HepG2 (cell line): ENCODE measurements around the gene GPR62. TPM values are rescaled to one million over a fixed set of nuclear protein-coding genes. Genes with fewer than 3 reads are reported as not detected.

Experiments used
- HIVEP1 ChIP-seq: sonication (generic); formaldehyde crosslinking; IDR thresholded peaks from 2 replicates; pipeline ENCODE4 v1.4.0; 2020; ENCODE audit warnings: mild to moderate bottlenecking, missing genetic modification reagents
- KDM5B ChIP-seq: sonication (generic); formaldehyde crosslinking; IDR thresholded peaks from 2 replicates; pipeline ENCODE4 v1.4.0; 2020; ENCODE audit warnings: missing genetic modification reagents, mild to moderate bottlenecking, borderline replicate concordance
- SOX6 ChIP-seq, 2 experiments: fragments of 450-650 bp in 1 of 2; sonication (generic) in 1 of 2; formaldehyde crosslinking in 1 of 2; IDR thresholded peaks; 2 replicates each; pipeline versions ENCODE4 v1.4.0 to v1.6.1; 2017 to 2020; ENCODE audit warnings: antibody characterized with exemption in 1 of 2, mild to moderate bottlenecking in 1 of 2, missing genetic modification reagents in 1 of 2
- WIZ ChIP-seq: sonication (generic); formaldehyde crosslinking; IDR thresholded peaks from 2 replicates; pipeline ENCODE4 v1.5.1; 2020; ENCODE audit warnings: mild to moderate bottlenecking, missing genetic modification reagents
- ZNF713 ChIP-seq: sonication (generic); formaldehyde crosslinking; IDR thresholded peaks from 2 replicates; pipeline ENCODE4 v1.4.0; 2020; ENCODE audit warnings: mild to moderate bottlenecking, missing genetic modification reagents
- polyA plus RNA-seq, 8 experiments: library from polyadenylated mRNA; depleted of rRNA in 3 of 8; stranded (reverse) in 7 of 8; unstranded in 1 of 8; fragments of >200 nt; fragmentation: Illumina TruSeq in 4 of 8; extraction: Trizol in 4 of 8; gene quantifications; 2 replicates each; pipeline versions ENCODE4 v1.2.1 to v1.2.3, GENCODE V29; 2011 to 2016; ENCODE audit warnings: low read depth in 4 of 8, missing spikeins in 1 of 8, mixed read lengths in 1 of 8; ENCODE audit not compliant: insufficient read depth in 1 of 8
- total RNA-seq, 5 experiments: library from RNA; depleted of rRNA; stranded (reverse); fragments of >200 nt; fragmentation: Illumina TruSeq; extraction: Trizol; gene quantifications; 2 replicates each; pipeline ENCODE4 v1.2.3, GENCODE V29; 2016; ENCODE audit warnings: low read depth in 1 of 5
- TF ChIP-seq, protein P1 (sequence below), 2 experiments: sonication (generic) in 1 of 2; formaldehyde crosslinking in 1 of 2; IDR thresholded peaks; 2 replicates each; pipeline versions ENCODE4 v1.4.0 to v1.6.1; 2018 to 2020; ENCODE audit warnings: missing genetic modification reagents in 2 of 2, borderline replicate concordance in 1 of 2, low read depth in 1 of 2, mild to moderate bottlenecking in 1 of 2, missing biosample characterization in 1 of 2
- TF ChIP-seq, protein P2 (sequence below): sonication (generic); formaldehyde crosslinking; IDR thresholded peaks from 2 replicates; pipeline ENCODE4 v1.4.0; 2020; ENCODE audit warnings: mild to moderate bottlenecking, missing genetic modification reagents, borderline replicate concordance
- TF ChIP-seq, protein P3 (sequence below): IDR thresholded peaks from 2 replicates; pipeline ENCODE4 v1.6.1; 2016; ENCODE audit warnings: low read depth

Gene GPR62
- total and polyA plus RNA-seq, 2 of the 13 experiments (the other 11 are each of a cell fraction or from before 2014, with no cell fraction given), result not detected

DNA sequence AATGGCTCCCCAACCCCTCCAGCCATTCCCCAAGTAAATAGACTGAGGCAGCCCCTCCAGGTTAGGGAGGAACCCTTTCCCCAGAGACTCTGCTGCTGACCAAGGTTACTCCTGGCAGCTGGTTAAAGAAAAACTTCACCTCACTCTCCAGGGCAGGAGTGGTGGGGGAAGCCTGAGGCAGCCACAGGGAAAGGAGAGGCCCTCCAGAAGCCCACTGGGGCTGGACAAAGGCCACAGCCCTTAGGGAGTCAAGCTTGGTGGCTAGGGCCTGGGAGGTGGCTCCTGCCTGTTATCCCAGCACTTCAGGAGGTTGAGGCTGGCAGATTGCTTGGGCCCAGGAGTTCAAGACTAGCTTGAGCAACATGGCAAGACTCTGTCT lies 29.1 kb downstream of the GPR62 start (continued):
- no peak for TF ChIP-seq SOX6 (IDR thresholded peaks at IDR 0.05)
- peak; percentile 22; the same call in 1 of the 2 replicates for TF ChIP-seq SOX6 (CRISPR knock-in tag; IDR thresholded peaks at IDR 0.05)
- TF ChIP-seq HIVEP1 (CRISPR knock-in tag), result 0 out of 2 replicates have a peak, but pooled peaks have one; percentile 26
- no peak for TF ChIP-seq WIZ (CRISPR knock-in tag)
- TF ChIP-seq, protein P1, sequence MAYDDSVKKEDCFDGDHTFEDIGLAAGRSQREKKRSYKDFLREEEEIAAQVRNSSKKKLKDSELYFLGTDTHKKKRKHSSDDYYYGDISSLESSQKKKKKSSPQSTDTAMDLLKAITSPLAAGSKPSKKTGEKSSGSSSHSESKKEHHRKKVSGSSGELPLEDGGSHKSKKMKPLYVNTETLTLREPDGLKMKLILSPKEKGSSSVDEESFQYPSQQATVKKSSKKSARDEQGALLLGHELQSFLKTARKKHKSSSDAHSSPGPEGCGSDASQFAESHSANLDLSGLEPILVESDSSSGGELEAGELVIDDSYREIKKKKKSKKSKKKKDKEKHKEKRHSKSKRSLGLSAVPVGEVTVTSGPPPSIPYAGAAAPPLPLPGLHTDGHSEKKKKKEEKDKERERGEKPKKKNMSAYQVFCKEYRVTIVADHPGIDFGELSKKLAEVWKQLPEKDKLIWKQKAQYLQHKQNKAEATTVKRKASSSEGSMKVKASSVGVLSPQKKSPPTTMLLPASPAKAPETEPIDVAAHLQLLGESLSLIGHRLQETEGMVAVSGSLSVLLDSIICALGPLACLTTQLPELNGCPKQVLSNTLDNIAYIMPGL (CRISPR knock-in tag; IDR thresholded peaks at IDR 0.05; ENCODE audit: borderline replicate concordance in 1 of 2, low read depth in 1 of 2), result peak in 1 of 2 experiments; percentile 38; a peak in 1 of 4 replicates
- TF ChIP-seq, protein P2, sequence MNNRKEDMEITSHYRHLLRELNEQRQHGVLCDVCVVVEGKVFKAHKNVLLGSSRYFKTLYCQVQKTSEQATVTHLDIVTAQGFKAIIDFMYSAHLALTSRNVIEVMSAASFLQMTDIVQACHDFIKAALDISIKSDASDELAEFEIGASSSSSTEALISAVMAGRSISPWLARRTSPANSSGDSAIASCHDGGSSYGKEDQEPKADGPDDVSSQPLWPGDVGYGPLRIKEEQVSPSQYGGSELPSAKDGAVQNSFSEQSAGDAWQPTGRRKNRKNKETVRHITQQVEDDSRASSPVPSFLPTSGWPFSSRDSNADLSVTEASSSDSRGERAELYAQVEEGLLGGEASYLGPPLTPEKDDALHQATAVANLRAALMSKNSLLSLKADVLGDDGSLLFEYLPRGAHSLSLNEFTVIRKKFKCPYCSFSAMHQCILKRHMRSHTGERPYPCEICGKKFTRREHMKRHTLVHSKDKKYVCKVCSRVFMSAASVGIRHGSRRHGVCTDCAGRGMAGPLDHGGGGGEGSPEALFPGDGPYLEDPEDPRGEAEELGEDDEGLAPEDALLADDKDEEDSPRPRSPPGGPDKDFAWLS, result no peak
- TF ChIP-seq, protein P3, sequence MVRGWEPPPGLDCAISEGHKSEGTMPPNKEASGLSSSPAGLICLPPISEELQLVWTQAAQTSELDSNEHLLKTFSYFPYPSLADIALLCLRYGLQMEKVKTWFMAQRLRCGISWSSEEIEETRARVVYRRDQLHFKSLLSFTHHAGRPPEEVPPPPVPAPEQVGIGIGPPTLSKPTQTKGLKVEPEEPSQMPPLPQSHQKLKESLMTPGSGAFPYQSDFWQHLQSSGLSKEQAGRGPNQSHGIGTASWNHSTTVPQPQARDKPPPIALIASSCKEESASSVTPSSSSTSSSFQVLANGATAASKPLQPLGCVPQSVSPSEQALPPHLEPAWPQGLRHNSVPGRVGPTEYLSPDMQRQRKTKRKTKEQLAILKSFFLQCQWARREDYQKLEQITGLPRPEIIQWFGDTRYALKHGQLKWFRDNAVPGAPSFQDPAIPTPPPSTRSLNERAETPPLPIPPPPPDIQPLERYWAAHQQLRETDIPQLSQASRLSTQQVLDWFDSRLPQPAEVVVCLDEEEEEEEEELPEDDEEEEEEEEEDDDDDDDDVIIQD (CRISPR knock-in tag), result no peak
- TF ChIP-seq ZNF713 (CRISPR knock-in tag), result 0 out of 2 replicates have a peak, but pooled peaks have one; percentile 53
- TF ChIP-seq KDM5B, result 0 out of 2 replicates have a peak, but pooled peaks have one; percentile 40
- TF ChIP-seq, all 625 proteins: peak for 9
